Measurements from ENCODE around the gene CLASRP. TPM values are rescaled to one million over a fixed set of nuclear protein-coding genes. Genes with fewer than 3 reads are reported as not detected.

CLASRP gene
- total RNA-seq, 3 donors from 2014 or later, result 79.4 to 113 (median 93.2) TPM

DNA sequence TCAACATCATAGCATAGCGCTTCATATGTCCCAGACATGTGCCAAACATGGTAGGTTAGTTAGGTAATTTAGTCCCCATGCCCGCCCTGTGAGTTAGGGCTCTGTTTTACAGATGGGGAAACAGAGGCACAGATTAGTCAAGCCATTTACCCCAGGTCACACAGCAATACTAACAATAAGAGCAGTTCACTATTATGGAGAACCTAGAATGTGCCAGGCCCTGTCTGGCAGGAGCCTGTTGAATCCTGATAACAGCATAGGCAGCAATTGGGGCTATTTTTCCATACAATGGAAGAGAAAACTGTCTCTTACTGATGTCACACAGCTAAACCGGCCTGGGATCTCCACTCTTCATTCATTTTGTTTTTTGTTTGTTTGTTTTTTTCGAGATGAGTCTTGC, 47.6 kb downstream of the CLASRP start:
- TF ChIP-seq, protein P1, sequence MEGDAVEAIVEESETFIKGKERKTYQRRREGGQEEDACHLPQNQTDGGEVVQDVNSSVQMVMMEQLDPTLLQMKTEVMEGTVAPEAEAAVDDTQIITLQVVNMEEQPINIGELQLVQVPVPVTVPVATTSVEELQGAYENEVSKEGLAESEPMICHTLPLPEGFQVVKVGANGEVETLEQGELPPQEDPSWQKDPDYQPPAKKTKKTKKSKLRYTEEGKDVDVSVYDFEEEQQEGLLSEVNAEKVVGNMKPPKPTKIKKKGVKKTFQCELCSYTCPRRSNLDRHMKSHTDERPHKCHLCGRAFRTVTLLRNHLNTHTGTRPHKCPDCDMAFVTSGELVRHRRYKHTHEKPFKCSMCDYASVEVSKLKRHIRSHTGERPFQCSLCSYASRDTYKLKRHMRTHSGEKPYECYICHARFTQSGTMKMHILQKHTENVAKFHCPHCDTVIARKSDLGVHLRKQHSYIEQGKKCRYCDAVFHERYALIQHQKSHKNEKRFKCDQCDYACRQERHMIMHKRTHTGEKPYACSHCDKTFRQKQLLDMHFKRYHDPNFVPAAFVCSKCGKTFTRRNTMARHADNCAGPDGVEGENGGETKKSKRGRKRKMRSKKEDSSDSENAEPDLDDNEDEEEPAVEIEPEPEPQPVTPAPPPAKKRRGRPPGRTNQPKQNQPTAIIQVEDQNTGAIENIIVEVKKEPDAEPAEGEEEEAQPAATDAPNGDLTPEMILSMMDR (IDR thresholded peaks at IDR 0.05), result no peak
- H3K36me3 ChIP-seq (ENCODE audit: low read depth), result peaks cover 2% of the 10 kb centered on the region
- intact Hi-C loops (cut with DNase I, micrococcal nuclease), result no loop called here
- ATAC-seq, result no peak
- H3K4me1 ChIP-seq (ENCODE audit: low read depth), result peaks cover 5% of the 10 kb centered on the region
- DNase-seq, result no peak
- H3K4me3 ChIP-seq, result no peak overlapping the region
- H3K9me3 ChIP-seq, result no peaks in the 10 kb centered on the region

DNA sequence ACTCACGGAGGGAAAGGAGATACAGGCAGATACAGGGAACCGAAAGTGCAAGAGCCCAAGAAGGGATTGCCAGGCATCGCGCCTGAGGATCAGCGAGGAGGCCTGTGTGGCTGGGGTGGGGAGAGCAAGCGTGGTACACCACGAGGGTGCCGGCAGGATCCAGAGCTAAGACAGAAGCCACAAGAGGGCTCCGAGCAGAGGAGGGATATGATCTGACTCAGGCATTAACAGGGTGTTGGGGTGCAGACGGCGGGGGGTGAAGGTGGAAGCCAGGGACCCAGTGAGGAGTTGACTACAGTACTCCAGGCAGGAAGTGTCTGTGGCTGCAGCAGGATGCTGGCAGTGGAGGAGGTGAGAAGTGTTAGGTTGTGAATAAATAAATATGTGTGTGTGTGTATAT, 48.7 kb downstream of the CLASRP start:
- TF ChIP-seq, protein P1 (IDR thresholded peaks at IDR 0.05), result no peak
- DNase-seq (peak in 1 of 3 donors; percentile 65), ATAC-seq (no peak)

DNA sequence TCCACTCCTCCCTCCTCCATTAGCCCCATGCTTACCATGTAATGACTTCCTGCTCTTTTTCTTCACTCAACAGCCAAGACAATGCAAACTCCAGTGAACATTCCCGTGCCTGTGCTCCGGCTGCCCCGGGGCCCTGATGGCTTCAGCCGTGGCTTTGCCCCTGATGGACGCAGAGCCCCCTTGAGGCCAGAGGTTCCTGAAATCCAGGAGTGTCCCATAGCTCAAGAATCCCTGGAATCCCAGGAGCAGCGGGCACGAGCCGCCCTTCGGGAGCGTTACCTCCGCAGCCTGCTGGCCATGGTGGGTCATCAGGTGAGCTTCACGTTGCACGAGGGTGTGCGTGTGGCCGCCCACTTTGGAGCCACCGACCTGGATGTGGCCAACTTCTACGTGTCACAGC, 51.2 kb downstream of the CLASRP start:
- H3K36me3 ChIP-seq (ENCODE audit: low read depth), result peaks cover 4% of the 10 kb centered on the region
- TF ChIP-seq, protein P1 (IDR thresholded peaks at IDR 0.05), result no peak

More for the DNA sequence above, 48.7 kb downstream of the CLASRP start:
- H3K36me3 ChIP-seq (ENCODE audit: low read depth), result peaks cover 4% of the 10 kb centered on the region
- H3K4me1 ChIP-seq (ENCODE audit: low read depth), result peaks cover 5% of the 10 kb centered on the region
- H3K9me3 ChIP-seq, result no peaks in the 10 kb centered on the region
- intact Hi-C loops (cut with DNase I, micrococcal nuclease), result no loop called here
- no peak overlapping the region for H3K4me3 ChIP-seq

DNA sequence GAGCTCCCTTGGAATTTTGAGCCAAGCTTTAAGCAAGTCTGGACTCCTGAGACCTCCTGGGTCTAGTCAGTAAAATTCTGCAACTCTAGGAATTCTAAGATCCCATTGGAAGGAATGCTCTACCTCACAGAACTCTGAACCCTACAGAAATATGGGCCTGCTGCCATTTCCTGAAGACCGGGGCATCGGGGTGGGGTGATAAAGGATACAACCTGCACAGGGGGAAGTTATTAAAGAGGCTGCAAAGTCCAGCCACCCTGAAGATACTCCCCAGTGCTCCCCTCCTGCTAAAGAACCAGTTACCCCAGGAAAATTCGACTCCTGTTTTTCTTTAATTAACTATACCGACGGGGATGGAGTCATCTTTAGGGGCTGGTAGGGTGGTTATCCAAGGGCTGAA, 51.8 kb downstream of the CLASRP start:
- Histone ChIP-seq H3K9me3 (no peaks in the 10 kb centered on the region), H3K4me3 (no peak overlapping the region), H3K36me3 (ENCODE audit: low read depth) (peaks cover 4% of the 10 kb centered on the region), H3K4me1 (ENCODE audit: low read depth) (peaks cover 22% of the 10 kb centered on the region)
- intact Hi-C loops (cut with DNase I, micrococcal nuclease), result no loop called here
- TF ChIP-seq, protein P1 (IDR thresholded peaks at IDR 0.05), result no peak
- ATAC-seq, result no peak
- no peak for DNase-seq

More for the DNA sequence above, 51.2 kb downstream of the CLASRP start:
- intact Hi-C loops (cut with DNase I, micrococcal nuclease), result no loop called here
- no peak overlapping the region for H3K4me3 ChIP-seq
- ATAC-seq (no peak), DNase-seq (no peak)
- H3K9me3 ChIP-seq, result no peaks in the 10 kb centered on the region
- H3K4me1 ChIP-seq (ENCODE audit: low read depth), result peaks cover 20% of the 10 kb centered on the region

DNA sequence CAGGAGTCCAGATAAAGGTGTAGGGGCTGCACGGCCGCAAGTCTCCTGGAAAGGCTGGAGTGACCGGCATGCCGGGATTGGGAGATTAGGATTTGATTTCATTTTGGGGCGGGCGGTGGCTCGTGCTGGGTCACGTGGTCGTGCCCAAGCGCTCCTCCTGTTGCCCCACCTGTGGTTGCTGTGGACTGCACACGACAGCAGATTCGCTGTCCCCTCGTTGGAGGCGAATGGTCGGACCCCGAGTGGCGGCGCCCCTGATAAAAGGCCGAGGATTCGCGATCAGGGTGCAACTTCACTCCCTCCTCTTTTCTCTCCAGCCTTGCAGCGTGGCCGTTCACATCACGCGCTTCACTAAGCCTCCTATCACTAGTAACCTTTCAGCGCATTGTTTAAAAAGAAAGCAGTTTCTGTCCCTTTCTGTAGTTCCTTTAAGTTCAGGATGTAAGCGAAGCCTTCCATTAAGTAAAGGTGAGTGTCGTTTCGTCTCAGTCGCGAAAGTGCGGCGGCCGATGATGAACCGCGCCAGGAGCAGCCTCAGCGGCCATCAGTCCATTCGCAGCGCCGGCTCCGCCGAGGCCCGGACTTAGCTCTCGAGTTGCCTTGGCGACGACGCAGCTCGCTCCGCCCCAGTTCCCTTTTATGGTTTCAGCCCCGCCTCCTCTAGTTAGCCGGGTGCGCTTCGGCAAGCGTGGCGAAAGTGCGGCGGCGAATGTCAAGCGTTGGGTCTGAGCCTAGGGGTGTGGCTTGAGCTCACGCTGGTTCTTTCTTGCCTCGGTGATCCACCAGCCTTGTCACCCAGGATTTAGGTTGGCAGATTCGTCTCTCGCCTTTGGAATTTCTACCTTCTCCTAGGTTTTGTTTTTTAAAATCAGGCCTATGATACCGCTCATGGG, 52.4 kb downstream of the CLASRP start:
- H3K4me3 ChIP-seq, result no peak overlapping the region
- peaks cover 22% of the 10 kb centered on the region for H3K4me1 ChIP-seq (ENCODE audit: low read depth)
- DNase-seq, result peak; percentile 99
- intact Hi-C loops (cut with DNase I, micrococcal nuclease), result no loop called here
- peak; percentile 90 for ATAC-seq
- TF ChIP-seq, protein P1 (IDR thresholded peaks at IDR 0.05), result peak; percentile 20
- H3K9me3 ChIP-seq, result no peaks in the 10 kb centered on the region
- H3K36me3 ChIP-seq (ENCODE audit: low read depth), result peaks cover 4% of the 10 kb centered on the region
